ENCODE results near the gene WDFY1.

GRCh38 chr2:223900066-223900465 lies 45.1 kb downstream of the WDFY1 start:
- TF ChIP-seq CTCF (IDR thresholded peaks at IDR 0.05) (no peak), POLR2A (IDR thresholded peaks at IDR 0.05) (no peak), POLR2AphosphoS5 (IDR thresholded peaks at IDR 0.05) (no peak), EP300 (IDR thresholded peaks at IDR 0.05; ENCODE audit: low read depth) (no peak)
